HL-60 (cell line): ENCODE results near the gene PCDHA13.

ENCODE experiments used
- GABPA ChIP-seq: IDR thresholded peaks from 2 replicates; pipeline ENCODE4 v1.6.1; 2012; ENCODE audit warnings: low read depth
- POLR2AphosphoS5 ChIP-seq: IDR thresholded peaks from 2 replicates; pipeline ENCODE4 v1.6.1; 2012; ENCODE audit warnings: low read depth
- REST ChIP-seq: IDR thresholded peaks from 2 replicates; pipeline ENCODE4 v1.6.1; 2012; ENCODE audit warnings: low read depth; ENCODE audit not compliant: insufficient replicate concordance
- SPI1 ChIP-seq: IDR thresholded peaks from 2 replicates; pipeline ENCODE4 v1.6.1; 2012; ENCODE audit warnings: low read depth, mild to moderate bottlenecking, borderline replicate concordance
- TF ChIP-seq, protein P1 (sequence below): IDR thresholded peaks from one replicate; pipeline ENCODE4 v1.5.1; 2011; ENCODE audit warnings: low read length, control low read depth, inconsistent platforms; ENCODE audit not compliant: insufficient read depth

DNA sequence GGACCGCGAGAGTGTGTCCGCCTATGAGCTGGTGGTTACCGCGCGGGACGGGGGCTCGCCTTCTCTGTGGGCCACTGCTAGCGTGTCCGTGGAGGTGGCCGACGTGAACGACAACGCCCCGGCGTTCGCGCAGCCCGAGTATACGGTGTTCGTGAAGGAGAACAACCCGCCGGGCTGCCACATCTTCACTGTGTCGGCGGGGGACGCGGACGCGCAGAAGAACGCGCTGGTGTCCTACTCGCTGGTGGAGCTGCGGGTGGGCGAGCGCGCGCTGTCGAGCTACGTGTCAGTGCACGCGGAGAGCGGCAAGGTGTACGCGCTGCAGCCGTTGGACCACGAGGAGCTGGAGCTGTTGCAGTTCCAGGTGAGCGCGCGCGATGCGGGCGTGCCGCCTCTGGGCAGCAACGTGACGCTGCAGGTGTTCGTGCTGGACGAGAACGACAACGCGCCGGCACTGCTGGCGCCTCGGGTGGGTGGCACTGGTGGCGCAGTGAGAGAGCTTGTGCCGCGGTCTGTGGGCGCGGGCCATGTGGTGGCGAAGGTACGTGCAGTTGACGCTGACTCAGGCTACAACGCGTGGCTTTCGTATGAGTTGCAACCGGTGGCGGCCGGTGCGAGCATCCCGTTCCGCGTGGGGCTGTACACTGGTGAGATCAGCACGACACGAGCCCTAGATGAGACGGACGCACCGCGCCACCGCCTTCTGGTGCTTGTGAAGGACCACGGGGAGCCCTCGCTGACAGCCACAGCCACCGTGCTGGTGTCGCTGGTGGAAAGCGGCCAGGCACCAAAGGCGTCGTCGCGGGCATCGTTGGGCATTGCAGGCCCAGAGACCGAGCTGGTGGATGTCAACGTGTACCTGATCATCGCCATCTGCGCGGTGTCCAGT lies 46.1 kb upstream of the PCDHA13 start:
- TF ChIP-seq, protein P1, sequence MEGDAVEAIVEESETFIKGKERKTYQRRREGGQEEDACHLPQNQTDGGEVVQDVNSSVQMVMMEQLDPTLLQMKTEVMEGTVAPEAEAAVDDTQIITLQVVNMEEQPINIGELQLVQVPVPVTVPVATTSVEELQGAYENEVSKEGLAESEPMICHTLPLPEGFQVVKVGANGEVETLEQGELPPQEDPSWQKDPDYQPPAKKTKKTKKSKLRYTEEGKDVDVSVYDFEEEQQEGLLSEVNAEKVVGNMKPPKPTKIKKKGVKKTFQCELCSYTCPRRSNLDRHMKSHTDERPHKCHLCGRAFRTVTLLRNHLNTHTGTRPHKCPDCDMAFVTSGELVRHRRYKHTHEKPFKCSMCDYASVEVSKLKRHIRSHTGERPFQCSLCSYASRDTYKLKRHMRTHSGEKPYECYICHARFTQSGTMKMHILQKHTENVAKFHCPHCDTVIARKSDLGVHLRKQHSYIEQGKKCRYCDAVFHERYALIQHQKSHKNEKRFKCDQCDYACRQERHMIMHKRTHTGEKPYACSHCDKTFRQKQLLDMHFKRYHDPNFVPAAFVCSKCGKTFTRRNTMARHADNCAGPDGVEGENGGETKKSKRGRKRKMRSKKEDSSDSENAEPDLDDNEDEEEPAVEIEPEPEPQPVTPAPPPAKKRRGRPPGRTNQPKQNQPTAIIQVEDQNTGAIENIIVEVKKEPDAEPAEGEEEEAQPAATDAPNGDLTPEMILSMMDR: no peak
- TF ChIP-seq POLR2AphosphoS5 (no peak), SPI1 (no peak), REST (no peak), GABPA (no peak)
